Rectal smooth muscle tissue (tissue), 1 donor: ENCODE results near the gene HDAC4.

Experiments used
- H3K27ac ChIP-seq: one replicate; pipeline ENCODE4 v1.7.0; 2013; ENCODE audit warnings: low read depth, low read length, inconsistent platforms
- H3K27me3 ChIP-seq: one replicate; pipeline ENCODE4 v1.7.0; 2013; ENCODE audit warnings: low read length; ENCODE audit not compliant: control insufficient read depth, insufficient read depth
- H3K36me3 ChIP-seq: one replicate; pipeline ENCODE4 v1.7.0; 2013; ENCODE audit warnings: low read length; ENCODE audit not compliant: control insufficient read depth, insufficient read depth
- H3K4me1 ChIP-seq: one replicate; pipeline ENCODE4 v1.7.0; 2013; ENCODE audit warnings: low read length; ENCODE audit not compliant: control insufficient read depth, insufficient read depth
- H3K4me3 ChIP-seq: one replicate; pipeline ENCODE4 v1.7.0; 2013; ENCODE audit warnings: low read length
- H3K9ac ChIP-seq: one replicate; pipeline ENCODE4 v1.7.0; 2013; ENCODE audit warnings: low read length

Gene HDAC4

DNA sequence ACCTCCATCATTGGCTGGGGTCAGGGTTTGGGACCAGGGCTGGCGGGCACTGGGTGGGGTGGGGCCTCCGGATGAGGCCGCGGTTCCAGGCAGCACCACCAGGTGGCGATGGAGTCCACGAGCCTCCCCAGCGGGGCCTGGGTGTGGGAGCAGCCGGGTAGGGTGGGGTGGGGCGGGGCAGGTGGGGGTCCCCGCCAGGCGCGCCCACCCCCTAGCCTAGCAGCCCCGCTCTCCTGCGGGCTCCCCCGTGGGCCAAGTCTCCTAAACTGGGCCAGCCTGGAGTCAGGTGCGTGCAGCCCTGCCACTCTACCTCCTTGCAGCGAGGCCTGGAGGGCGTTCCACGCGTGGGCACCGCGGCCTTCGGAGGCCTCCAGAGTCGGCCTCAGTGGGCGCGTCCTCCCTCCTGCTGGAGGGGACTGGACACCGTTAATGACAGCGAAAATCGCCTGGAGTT, 365.4 kb downstream of the HDAC4 start:
- Histone ChIP-seq H3K27me3 (no peaks in the 10 kb centered on the region), H3K4me3 (no peak overlapping the region), H3K4me1 (no peaks in the 10 kb centered on the region), H3K27ac (no peak overlapping the region), H3K36me3 (no peaks in the 10 kb centered on the region), H3K9ac (no peak overlapping the region)

DNA sequence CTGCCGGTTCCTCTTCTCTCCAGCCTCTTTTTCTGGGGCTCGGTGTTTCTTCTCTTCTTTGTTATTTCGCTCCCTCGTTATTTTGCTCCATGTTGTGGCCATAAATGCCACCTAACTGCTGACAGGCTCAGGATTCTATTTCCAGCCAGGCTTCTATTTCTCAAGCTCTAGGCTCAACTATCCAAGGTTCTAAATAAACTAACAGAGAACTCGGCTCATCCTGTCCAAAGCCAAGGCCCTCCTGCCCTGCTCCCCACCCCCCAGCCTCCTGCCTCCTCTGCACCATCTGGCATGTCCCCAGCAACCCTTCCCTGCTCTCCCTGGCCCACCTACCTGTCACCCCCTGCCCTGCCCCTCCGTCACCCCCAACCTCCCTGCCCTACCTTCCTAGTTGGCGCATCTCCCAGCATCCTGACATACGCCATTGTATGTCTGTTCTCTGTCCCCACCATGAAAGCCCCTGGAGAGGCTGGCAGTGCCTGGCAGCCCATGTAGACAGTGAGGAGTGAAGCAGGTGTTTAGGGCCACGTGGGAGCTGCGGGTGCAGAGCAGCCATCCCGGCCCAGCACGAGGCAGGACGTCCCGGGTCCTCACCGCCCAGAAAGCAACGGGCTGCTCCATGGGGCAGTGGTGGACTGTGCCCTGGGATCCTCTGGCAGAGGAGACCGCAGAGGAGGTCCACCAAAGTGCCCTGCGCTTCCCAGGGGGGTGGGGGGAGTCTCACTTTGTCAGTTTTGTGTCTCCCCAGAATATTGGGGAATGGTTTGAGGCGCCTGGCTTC, 366.1 kb downstream of the HDAC4 start:
- no peaks in the 10 kb centered on the region for H3K36me3 ChIP-seq
- H3K27ac ChIP-seq, result no peak overlapping the region
- no peak overlapping the region for H3K9ac ChIP-seq
- H3K4me3 ChIP-seq, result no peak overlapping the region
- no peaks in the 10 kb centered on the region for H3K27me3 ChIP-seq
- H3K4me1 ChIP-seq, result no peaks in the 10 kb centered on the region

DNA sequence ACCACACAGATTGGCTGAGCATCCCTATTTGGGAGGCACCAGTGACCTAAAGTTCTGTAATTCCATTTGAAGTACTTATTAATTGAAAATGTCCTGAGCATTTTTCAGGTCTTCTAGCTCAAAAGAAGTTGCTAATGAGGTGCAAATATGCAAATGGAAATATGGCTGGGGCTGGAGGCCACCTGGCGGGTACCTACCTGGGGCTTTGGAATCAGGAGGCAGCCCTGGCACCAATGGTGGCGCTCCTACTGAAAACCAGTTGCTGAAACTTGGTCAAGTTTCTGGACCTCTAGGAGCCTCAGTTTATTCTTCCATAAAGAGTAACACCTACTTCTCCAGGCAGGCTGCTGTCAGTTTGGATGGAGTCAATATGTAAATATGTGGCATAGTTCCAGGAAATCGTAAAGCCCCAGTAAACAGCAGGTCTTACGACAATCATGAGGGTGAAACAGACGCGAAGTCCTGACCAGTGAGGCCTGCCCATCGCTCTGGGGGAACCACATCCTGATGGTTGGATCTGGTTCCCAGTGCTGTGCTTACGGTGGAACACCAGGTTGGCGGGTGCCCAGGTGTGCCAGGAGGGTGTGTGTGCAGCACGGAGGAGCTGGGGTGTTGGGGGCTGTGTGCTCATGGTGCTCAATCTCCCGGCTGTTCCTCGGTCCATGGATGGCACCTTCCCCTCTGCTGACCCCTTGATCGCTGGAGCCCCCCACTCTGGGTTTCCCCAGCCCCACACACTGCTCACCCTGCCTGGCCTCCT, 366.8 kb downstream of the HDAC4 start:
- Histone ChIP-seq H3K4me3 (no peak overlapping the region), H3K4me1 (no peaks in the 10 kb centered on the region), H3K27me3 (no peaks in the 10 kb centered on the region), H3K27ac (no peak overlapping the region), H3K36me3 (no peaks in the 10 kb centered on the region), H3K9ac (no peak overlapping the region)

DNA sequence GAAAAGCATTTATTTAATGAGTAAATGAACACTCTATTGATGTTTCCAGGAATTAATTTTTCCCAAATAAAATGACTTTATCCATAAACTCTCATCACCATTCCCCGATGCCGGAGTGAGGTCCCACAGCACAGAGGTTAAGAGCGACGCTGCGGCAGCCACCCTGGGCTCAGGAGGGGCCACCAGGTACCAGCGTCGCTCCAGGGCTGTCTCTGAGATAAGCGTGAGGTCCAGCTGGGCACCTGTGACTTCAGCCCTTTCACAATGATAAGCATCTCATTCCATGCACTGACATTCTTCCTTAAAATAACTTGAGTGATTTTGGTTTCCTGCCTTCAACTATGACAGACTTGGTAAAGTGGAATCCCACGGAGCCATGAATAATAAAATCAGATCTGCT, 370.9 kb downstream of the HDAC4 start:
- H3K4me1 ChIP-seq, result no peaks in the 10 kb centered on the region
- no peaks in the 10 kb centered on the region for H3K36me3 ChIP-seq
- no peaks in the 10 kb centered on the region for H3K27me3 ChIP-seq
- no peak overlapping the region for H3K4me3 ChIP-seq
- no peak overlapping the region for H3K27ac ChIP-seq
- H3K9ac ChIP-seq, result no peak overlapping the region

DNA sequence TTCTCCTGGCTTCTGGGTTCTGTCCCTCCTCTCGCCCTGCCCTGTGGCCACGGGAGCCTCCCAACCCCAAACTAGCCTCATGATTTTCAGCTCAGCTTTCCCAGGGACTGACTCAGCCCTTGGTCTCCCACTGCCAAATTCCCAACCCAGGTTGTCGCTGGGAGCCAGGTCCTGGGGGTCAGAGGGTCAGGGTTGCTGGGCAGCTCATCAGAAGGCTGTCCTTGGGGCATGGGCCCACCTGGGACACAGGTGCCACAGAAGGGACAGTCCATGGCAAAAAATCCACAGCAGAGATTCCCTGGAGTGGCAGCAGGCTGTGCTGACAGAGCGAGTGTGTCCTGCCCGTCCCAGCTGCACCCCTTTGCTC, 372.6 kb downstream of the HDAC4 start:
- H3K4me3 ChIP-seq, result no peak overlapping the region
- no peaks in the 10 kb centered on the region for H3K27me3 ChIP-seq
- no peaks in the 10 kb centered on the region for H3K4me1 ChIP-seq
- H3K9ac ChIP-seq, result no peak overlapping the region
- H3K36me3 ChIP-seq, result no peaks in the 10 kb centered on the region
- H3K27ac ChIP-seq, result no peak overlapping the region

DNA sequence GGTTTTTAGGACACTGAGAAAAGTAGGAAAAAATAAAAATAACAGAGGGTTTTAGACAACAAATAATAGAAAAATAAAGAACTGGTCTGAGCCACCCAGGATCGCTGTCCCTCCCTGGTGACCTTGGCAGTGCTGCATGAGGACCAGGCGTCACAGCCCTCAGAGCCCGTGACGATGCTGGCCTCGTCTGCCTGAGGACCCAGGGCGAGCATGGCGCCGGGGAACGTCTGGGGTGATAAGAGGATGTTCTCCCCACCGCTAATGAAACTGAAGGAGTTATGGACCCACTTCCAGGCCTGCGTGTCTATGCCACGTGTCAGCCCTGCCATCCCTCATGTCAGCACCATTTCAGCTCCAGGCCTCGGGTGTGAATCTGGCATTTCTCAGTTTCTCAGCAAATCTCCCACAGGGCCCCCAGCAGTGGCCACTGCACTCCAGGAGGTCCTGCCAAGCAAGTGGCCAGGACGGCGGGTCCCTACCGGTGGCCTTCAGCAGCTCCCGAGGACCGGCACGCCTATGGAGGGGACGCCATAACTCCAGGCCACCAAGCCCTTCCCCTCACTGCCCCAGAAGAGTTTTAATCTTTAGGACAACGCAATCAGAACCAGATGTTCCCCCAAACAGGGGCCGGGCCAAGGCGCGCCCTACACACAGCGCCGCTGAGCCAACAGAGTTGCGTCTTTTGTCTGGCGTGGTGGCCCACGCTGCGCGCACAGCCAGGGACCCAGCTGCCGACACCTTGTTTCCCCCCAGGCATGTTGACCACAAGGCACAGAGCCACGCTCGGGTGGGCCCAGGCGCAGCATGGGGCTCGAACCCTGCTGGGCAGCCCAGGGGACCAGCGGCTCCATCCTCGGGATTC, 373.2 kb downstream of the HDAC4 start:
- Histone ChIP-seq H3K27me3 (no peaks in the 10 kb centered on the region), H3K4me3 (no peak overlapping the region), H3K9ac (no peak overlapping the region), H3K27ac (no peak overlapping the region), H3K4me1 (no peaks in the 10 kb centered on the region), H3K36me3 (no peaks in the 10 kb centered on the region)

DNA sequence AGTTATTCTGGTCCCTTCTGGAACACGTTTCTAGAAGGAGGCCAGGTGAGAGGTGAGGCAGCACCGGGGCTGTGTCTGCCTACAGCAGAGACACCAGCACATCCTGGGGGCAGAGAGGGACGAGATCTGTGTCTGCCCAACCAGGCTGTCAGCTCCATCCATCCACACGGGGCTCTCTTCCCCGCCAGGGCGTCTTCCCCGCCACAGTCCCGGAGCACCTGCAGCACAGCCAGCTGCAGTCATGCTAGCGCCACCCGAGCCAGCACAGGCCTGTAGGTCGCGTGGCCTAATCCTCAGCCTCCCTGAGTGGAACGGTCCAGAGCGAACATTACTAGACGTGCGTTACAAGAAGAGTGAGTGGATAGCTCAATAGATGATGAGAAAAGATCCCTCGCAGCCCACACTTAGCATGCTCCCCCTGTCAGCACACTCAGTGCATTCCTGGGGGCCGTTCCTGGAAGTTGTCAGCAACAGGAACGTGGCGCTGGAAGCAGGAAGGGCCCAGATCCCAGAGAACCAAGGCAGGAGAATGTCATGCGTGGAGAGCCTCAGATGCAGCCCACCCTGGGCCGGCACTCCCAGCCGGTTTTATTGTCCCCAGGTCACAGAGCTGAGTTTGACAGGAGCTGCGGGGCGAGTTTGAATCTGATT, 374.0 kb downstream of the HDAC4 start:
- Histone ChIP-seq H3K27ac (no peak overlapping the region), H3K4me1 (no peaks in the 10 kb centered on the region), H3K27me3 (no peaks in the 10 kb centered on the region), H3K9ac (no peak overlapping the region), H3K36me3 (no peaks in the 10 kb centered on the region), H3K4me3 (no peak overlapping the region)

DNA sequence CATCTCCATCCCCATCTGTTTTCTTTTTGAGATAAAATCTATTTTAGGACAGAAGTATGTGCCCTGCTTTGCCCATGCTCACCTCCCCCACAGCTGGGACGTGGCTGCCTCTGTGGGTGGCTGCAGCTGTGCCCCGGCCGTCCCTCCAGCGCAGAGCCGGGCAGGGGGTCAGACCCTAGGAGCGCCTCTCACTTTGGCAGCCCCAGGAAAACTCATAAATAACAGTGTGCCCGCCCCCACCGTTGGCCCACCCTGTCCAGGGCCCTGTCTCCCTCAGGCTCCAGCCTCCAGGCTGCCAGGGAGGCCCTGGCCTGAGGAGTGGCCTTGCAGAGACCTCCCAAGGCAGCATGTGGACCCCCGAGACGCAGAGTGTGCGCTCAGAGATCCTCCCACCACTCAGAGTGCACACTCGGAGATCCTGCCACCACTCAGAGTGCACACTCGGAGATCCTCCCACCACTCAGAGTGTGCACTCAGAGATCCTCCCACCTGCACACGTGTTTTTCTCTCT, 374.8 kb downstream of the HDAC4 start:
- no peaks in the 10 kb centered on the region for H3K36me3 ChIP-seq
- H3K4me1 ChIP-seq, result no peaks in the 10 kb centered on the region
- no peaks in the 10 kb centered on the region for H3K27me3 ChIP-seq
- no peak overlapping the region for H3K27ac ChIP-seq
- H3K9ac ChIP-seq, result no peak overlapping the region
- no peak overlapping the region for H3K4me3 ChIP-seq

DNA sequence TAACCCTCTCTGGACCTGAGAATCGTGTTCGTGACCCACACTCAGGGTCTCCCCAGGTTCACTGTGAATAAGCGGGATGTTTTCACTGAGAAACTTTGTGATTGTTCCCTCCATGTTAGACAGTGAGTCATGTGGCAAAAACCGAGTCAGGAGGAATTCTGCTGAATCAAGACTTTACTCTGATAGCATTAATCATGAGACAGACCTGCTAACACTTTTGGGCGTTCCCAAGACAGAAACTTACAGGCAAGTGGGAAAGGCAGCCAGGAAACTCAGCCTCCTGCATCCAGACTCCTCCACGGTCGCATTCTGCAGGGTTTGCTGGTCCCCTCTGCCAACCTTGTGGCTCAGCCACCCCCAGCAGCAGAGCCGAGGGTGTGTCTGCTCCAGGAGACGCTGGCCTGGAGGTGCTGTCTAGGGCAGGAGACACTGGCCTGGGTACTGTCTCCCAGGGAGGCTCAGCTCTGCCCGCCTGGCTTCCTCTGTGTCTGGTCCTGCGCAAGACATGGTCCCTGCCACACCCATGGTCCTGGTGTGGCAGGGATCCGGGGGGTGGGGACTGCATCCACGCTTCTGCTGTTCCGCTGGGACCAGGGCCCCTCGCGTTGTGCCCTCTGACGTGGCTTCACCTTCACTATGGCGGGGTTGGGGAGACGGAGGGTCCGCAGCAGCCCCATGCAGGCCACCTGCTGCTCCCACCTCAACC, 375.6 kb downstream of the HDAC4 start:
- Histone ChIP-seq H3K27me3 (no peaks in the 10 kb centered on the region), H3K9ac (no peak overlapping the region), H3K27ac (no peak overlapping the region), H3K4me1 (no peaks in the 10 kb centered on the region), H3K4me3 (no peak overlapping the region), H3K36me3 (no peaks in the 10 kb centered on the region)

DNA sequence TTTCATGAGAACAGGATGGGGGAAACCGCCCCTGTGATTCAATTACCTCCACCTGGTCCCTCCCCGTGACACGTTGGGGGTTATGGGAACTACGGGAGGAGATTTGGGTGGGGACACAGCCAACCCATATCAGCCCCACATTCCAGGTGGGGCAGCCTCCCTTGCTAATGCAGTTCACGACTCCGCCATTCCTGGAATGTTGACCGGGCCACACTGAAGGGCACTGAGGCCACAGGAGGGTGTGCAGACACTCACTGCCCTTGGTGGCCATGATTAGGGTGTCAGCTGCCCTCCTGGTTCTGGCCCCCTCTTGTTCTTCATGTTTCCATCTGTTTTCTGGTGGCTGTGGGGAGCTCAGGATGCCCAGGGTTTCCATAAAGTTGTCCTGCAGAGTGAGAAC, 376.6 kb downstream of the HDAC4 start:
- H3K9ac ChIP-seq, result no peak overlapping the region
- no peak overlapping the region for H3K4me3 ChIP-seq
- H3K36me3 ChIP-seq, result no peaks in the 10 kb centered on the region
- H3K27me3 ChIP-seq, result no peaks in the 10 kb centered on the region
- no peaks in the 10 kb centered on the region for H3K4me1 ChIP-seq
- no peak overlapping the region for H3K27ac ChIP-seq

DNA sequence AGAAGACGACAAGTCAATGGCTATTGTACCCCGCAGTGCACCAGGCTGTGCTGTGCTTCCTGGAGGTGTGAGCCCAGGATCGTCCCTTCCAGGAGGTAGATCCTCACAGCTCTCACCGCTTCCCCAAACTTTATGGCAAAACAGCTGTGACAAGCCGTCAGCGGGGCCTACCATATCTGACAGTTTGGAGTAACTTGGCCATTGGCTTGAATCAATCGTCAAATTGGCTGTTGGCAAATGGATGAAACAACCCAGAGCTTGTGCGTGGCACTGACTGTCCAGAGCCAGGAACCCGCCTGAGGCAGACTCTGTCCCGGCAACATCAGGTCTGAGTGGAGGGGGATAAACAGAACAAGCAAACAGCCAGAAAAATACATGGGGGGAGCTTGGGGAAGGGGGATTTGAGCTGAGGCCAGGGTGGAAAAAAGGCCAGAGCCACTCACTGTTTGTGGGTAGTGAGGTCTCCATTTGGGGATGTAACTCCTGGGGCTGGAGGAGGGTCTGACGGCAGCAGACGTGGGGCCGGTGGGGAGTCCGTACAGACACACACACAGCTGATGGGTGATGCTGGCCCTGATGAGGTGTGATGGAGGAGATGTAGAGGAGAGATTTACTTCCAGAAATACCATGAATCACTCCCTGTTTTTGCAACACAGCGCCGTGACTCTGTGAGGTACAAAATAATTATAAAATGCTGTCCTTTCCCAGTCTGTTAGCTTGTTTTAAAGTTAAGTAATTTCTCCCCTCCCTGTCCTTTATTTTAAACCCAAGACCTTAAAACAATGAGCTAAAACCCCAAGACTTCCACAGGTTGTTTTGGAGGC, 378.2 kb downstream of the HDAC4 start:
- no peaks in the 10 kb centered on the region for H3K36me3 ChIP-seq
- no peak overlapping the region for H3K4me3 ChIP-seq
- no peak overlapping the region for H3K27ac ChIP-seq
- no peak overlapping the region for H3K9ac ChIP-seq
- no peaks in the 10 kb centered on the region for H3K27me3 ChIP-seq
- H3K4me1 ChIP-seq, result no peaks in the 10 kb centered on the region
